DMS153 treated with DMSO at 0.1 percent for 48 hours (cell line): ENCODE results near the gene DEUP1.
A peak's percentile ranks its signal among the peaks of the same experiment; 100 is the strongest.

Source experiments
- DNase-seq: peaks from one replicate; lab custom pipeline; 2025; ENCODE audit not compliant: unreplicated experiment; lab: John Stamatoyannopoulos, UW

DEUP1 gene

GRCh38 chr11:93474123-93474522, 143.6 kb downstream of the DEUP1 start:
- DNase-seq, result no peak

DNA sequence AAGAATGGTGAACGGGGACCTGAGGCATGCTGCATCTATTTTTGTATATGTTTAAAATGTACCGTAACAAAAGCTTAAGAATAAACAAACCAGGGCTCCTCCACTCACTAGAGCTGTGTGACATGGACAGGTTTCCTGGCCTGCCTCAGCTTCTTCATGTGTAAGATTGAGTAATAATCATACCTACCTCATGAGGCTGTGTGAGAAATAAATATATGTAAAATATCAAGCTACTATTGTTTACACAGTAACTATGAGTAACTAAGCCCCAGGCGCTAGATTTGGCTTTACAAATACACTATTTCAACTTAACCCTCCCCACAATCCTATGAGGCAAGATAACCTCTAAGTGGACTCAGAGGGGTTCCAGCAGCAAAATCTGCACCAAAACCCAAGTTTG, 146.3 kb downstream of the DEUP1 start:
- DNase-seq, result no peak

DNA sequence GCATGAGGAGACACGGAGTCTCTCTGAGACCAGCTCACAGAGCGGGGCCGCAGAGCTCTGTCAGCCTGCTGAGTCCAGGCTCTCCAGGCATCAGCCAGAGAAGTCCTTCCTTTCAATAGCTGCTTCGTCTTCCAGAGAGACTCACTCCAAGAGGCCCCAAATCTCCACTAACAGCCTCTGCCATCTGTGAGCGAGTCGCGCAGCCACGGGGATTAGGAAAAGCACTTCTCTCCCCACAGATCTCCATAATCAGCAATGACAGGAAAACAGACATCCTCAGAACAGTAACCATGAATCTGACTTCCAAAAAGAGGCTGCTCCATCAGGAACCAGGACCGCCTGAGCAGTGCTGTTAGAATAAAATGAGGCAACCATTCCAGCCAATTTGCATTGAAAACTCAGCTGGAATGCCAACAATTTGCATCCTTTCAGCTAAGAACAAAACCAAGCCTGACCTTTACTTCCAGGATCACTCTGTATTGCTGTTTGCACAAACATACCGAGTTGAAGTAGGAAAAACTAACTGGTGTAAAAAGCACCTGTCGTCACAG, 147.2 kb downstream of the DEUP1 start:
- no peak for DNase-seq

DNA sequence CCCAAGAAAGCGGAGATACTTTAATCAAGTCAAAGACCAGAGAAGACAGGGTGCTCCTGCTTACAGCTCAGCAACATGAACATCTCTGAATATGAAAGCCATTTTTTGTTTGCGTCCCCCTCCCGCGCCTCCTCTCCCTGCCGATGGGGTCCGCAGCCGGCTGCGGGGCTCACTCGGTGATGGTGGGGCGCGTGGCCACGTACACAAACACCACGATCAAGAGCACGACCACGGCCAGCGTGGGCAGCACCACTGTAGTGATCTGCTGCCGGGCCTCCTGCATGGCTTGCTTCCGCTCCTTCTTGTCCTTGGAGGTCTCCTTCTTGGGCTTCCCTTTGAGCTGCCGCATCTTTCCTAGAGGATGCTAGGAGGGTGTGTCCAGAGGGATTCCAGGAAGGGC, 148.3 kb downstream of the DEUP1 start:
- DNase-seq, result no peak

GRCh38 chr11:93480256-93480655, 149.7 kb downstream of the DEUP1 start:
- no peak for DNase-seq

- DNase-seq, result no peak
Observed at GRCh38 chr11:93480756-93481155, 150.2 kb downstream of the DEUP1 start.

GRCh38 chr11:93481279-93481678, 150.7 kb downstream of the DEUP1 start:
- no peak for DNase-seq

GRCh38 chr11:93481696-93482095, 151.2 kb downstream of the DEUP1 start:
- no peak for DNase-seq

GRCh38 chr11:93482556-93482955, 152.0 kb downstream of the DEUP1 start:
- DNase-seq, result no peak

- DNase-seq, result no peak
Observed at GRCh38 chr11:93484716-93485115, 154.2 kb downstream of the DEUP1 start.

DNA sequence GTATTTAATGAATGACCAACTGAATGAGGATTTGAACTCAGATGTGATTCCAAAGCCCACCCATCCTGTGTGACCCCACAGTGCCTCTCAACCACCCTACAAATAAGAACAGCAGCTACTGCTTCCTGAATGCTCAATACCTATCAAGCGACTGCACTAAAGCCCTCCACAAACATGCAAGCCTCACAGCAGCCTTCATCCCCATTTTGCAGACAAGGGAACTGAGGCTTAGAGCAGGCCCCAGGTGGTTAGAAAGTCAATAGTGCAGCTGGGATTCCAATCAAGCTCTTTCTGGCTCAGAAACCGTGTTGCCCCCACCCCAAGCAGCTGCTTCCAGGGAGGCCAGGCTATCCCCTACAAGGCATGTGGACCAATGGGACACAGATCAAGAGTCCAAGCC, 155.4 kb downstream of the DEUP1 start:
- DNase-seq, result no peak

DNA sequence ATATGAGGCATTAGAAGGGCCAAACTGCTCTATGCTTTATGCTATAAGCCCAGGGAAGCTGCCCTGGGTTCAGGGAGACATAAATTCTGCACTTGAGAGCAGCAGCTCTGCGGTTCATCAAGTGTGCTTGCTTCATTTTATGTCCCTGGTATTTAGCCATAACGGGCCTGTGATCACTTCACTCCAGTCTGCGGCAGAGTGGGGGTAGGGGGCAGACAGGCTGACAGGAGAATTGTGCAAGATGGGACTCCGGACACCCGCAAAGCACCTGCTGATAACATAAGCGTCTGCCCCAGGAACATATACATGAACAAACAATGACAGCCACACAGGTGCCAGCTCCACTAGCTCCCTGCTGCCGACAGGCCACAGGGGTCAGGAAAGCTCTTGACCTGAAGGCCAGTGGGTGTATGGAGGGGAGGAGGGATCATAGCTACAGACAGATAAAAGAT, 156.5 kb downstream of the DEUP1 start:
- DNase-seq, result peak; percentile 52
